GM19099 (cell line): ENCODE data around the gene LPGAT1.

Source experiments
- POLR2A ChIP-seq: IDR thresholded peaks from 3 replicates; pipeline ENCODE4 v1.6.1; 2011; ENCODE audit warnings: low read depth; ENCODE audit not compliant: insufficient read length; ENCODE audit errors: extremely low read depth

LPGAT1 gene

GRCh38 chr1:211710566-211711314, 119.8 kb downstream of the LPGAT1 start:
- TF ChIP-seq POLR2A, result no peak

- TF ChIP-seq POLR2A, result no peak
These were observed 121.6 kb downstream of the LPGAT1 start for GRCh38 chr1:211708926-211709325.

- no peak for TF ChIP-seq POLR2A
These were observed 122.6 kb downstream of the LPGAT1 start for GRCh38 chr1:211708006-211708405.

- no peak for TF ChIP-seq POLR2A
These were observed 125.0 kb downstream of the LPGAT1 start for GRCh38 chr1:211705467-211706091.

- TF ChIP-seq POLR2A, result no peak
These were observed 126.0 kb downstream of the LPGAT1 start for GRCh38 chr1:211704543-211704942.

GRCh38 chr1:211703812-211704537, 126.6 kb downstream of the LPGAT1 start:
- TF ChIP-seq POLR2A, result no peak

GRCh38 chr1:211701733-211702132, 128.8 kb downstream of the LPGAT1 start:
- TF ChIP-seq POLR2A, result no peak

GRCh38 chr1:211699059-211699458, 131.5 kb downstream of the LPGAT1 start:
- TF ChIP-seq POLR2A, result no peak

GRCh38 chr1:211698161-211699026, 132.2 kb downstream of the LPGAT1 start:
- peak; percentile 29 for TF ChIP-seq POLR2A

- TF ChIP-seq POLR2A, result no peak
These were observed 133.2 kb downstream of the LPGAT1 start for GRCh38 chr1:211697356-211697755.

GRCh38 chr1:211695135-211695816, 135.3 kb downstream of the LPGAT1 start:
- TF ChIP-seq POLR2A, result peak; percentile 15
